GM23338 (cell line): Measurements from ENCODE around the gene MYO7B. TPM values are rescaled to one million over a fixed set of nuclear protein-coding genes. Genes with fewer than 3 reads are reported as not detected.

Experiments used
- ATAC-seq: fragments of 200-7000 bp; cut with Tn5 transposase; 3 replicates; pipeline ENCODE4 v1.9.1; 2020
- DNase-seq: peaks from one replicate; pipeline ENCODE4 v3.0.0-alpha.2; 2015; ENCODE audit warnings: low spot score
- H2AFZ ChIP-seq: fragments of 200-600 bp; sonication (generic); 2 replicates; pipeline ENCODE4 v1.8.0; 2016; ENCODE audit warnings: antibody characterized with exemption, mild to moderate bottlenecking, moderate library complexity
- H3F3A ChIP-seq: fragments of 200-600 bp; sonication (generic); replicated peaks from 2 replicates; pipeline ENCODE4 v1.8.0; 2017; ENCODE audit warnings: antibody characterized with exemption, mixed run types, low read depth
- H3K27ac ChIP-seq: fragments of 200-600 bp; sonication (generic); 2 replicates; pipeline ENCODE4 v1.6.1; 2016; ENCODE audit warnings: low read depth
- H3K27me3 ChIP-seq: fragments of 200-600 bp; sonication (generic); 2 replicates; pipeline ENCODE4 v1.8.0; 2016; ENCODE audit warnings: mild to moderate bottlenecking, mixed run types, moderate library complexity; ENCODE audit not compliant: insufficient read depth
- H3K36me3 ChIP-seq: fragments of 200-600 bp; sonication (generic); 2 replicates; pipeline ENCODE4 v1.8.0; 2016; ENCODE audit warnings: mild to moderate bottlenecking; ENCODE audit not compliant: insufficient read depth
- H3K4me1 ChIP-seq: fragments of 200-600 bp; sonication (generic); 2 replicates; pipeline ENCODE4 v1.8.0; 2016; ENCODE audit warnings: mild to moderate bottlenecking, moderate library complexity; ENCODE audit not compliant: insufficient read depth
- H3K4me2 ChIP-seq: fragments of 200-600 bp; sonication (generic); 2 replicates; pipeline ENCODE4 v1.7.1; 2017; ENCODE audit warnings: mixed run types
- H3K4me3 ChIP-seq: fragments of 200-600 bp; sonication (generic); 2 replicates; pipeline ENCODE4 v1.6.1; 2016; ENCODE audit warnings: mixed run types
- H3K79me2 ChIP-seq: fragments of 200-600 bp; sonication (generic); replicated peaks from 2 replicates; pipeline ENCODE4 v1.8.0; 2017; ENCODE audit warnings: mild to moderate bottlenecking; ENCODE audit not compliant: insufficient read depth
- H3K9me2 ChIP-seq: fragments of 200-600 bp; sonication (generic); 2 replicates; pipeline ENCODE4 v1.8.0; 2017; ENCODE audit not compliant: insufficient read depth
- H4K20me1 ChIP-seq: fragments of 200-600 bp; sonication (generic); replicated peaks from 2 replicates; pipeline ENCODE4 v1.8.0; 2017; ENCODE audit warnings: mild to moderate bottlenecking; ENCODE audit not compliant: insufficient read depth
- H3K27ac Mint-ChIP-seq: 2 replicates; pipeline ENCODE4 v1.8.0; 2020; ENCODE audit warnings: inconsistent platforms, mild to moderate bottlenecking, moderate library complexity, mixed read lengths
- H3K27me3 Mint-ChIP-seq: 3 replicates; pipeline ENCODE4 v1.8.0; 2022; ENCODE audit warnings: low read depth, mild to moderate bottlenecking, moderate library complexity, mixed read lengths, inconsistent platforms; ENCODE audit not compliant: insufficient read depth, poor library complexity
- H3K36me3 Mint-ChIP-seq: 3 replicates; pipeline ENCODE4 v1.8.0; 2021; ENCODE audit warnings: low read depth, mild to moderate bottlenecking, inconsistent platforms, moderate library complexity, mixed read lengths
- H3K4me1 Mint-ChIP-seq: 3 replicates; pipeline ENCODE4 v1.8.0; 2020; ENCODE audit warnings: mild to moderate bottlenecking, inconsistent platforms, mixed read lengths
- H3K4me3 Mint-ChIP-seq: 3 replicates; pipeline ENCODE4 v1.8.0; 2021; ENCODE audit warnings: moderate library complexity, mild to moderate bottlenecking, inconsistent platforms, mixed read lengths
- H3K9me3 Mint-ChIP-seq: 3 replicates; pipeline ENCODE4 v1.8.0; 2020; ENCODE audit warnings: moderate library complexity, mild to moderate bottlenecking, inconsistent platforms, mixed read lengths
- CREB1 ChIP-seq: fragments of 250-450 bp; sonication (Bioruptor Pico); IDR thresholded peaks from 2 replicates; pipeline ENCODE4 v1.5.0; 2020; ENCODE audit warnings: low read depth, mild to moderate bottlenecking, moderate library complexity
- ETS1 ChIP-seq: IDR thresholded peaks from 2 replicates; pipeline ENCODE4 v1.6.1; 2016; ENCODE audit warnings: antibody characterized with exemption
- EZH2 ChIP-seq: fragments of 200-600 bp; sonication (generic); IDR thresholded peaks from one replicate; pipeline ENCODE4 v1.8.0; 2017; ENCODE audit warnings: antibody characterized with exemption, mild to moderate bottlenecking, low read depth; ENCODE audit not compliant: unreplicated experiment
- EZH2phosphoT487 ChIP-seq: fragments of 200-600 bp; sonication (generic); IDR thresholded peaks from one replicate; pipeline ENCODE4 v1.8.1; 2018; ENCODE audit warnings: antibody characterized with exemption; ENCODE audit not compliant: unreplicated experiment
- NANOG ChIP-seq: IDR thresholded peaks from 2 replicates; pipeline ENCODE4 v1.6.1; 2016; ENCODE audit warnings: antibody characterized with exemption, borderline replicate concordance
- POLR2AphosphoS5 ChIP-seq: IDR thresholded peaks from 2 replicates; pipeline ENCODE4 v1.6.1; 2016; ENCODE audit warnings: antibody characterized with exemption, low read depth
- STAT1 ChIP-seq: IDR thresholded peaks from one replicate; pipeline ENCODE4 v1.6.1; 2016; ENCODE audit warnings: antibody characterized with exemption; ENCODE audit not compliant: unreplicated experiment
- ZNF114 ChIP-seq: fragments of 250-450 bp; sonication (Bioruptor Pico); IDR thresholded peaks from 2 replicates; pipeline ENCODE4 v1.5.0; 2020; ENCODE audit warnings: mild to moderate bottlenecking, moderate library complexity
- ZNF331 ChIP-seq: fragments of 250-450 bp; sonication (Bioruptor Pico); IDR thresholded peaks from 2 replicates; pipeline ENCODE4 v1.5.0; 2020; ENCODE audit warnings: low read depth, mild to moderate bottlenecking, moderate library complexity
- polyA plus RNA-seq: library from polyadenylated mRNA; unstranded; fragments of >200 nt; fragmentation: Nextera tagmentation; extraction: Ambion mirVana; gene quantifications from 2 replicates; pipeline ENCODE4 v1.2.1, GENCODE V29; 2016
- total RNA-seq: library from RNA; depleted of rRNA; stranded (reverse); fragments of >200 nt; shearing (Covaris generic); gene quantifications from 2 replicates; pipeline ENCODE4 v1.2.3, GENCODE V29; 2014
- TF ChIP-seq, protein P1 (sequence below): IDR thresholded peaks from one replicate; pipeline ENCODE4 v1.6.1; 2018; ENCODE audit warnings: antibody characterized with exemption; ENCODE audit not compliant: unreplicated experiment
- TF ChIP-seq, protein P2 (sequence below), 2 experiments: fragments of 200-600 bp in 1 of 2; sonication (generic) in 1 of 2; conservative IDR thresholded peaks; 2 replicates each; pipeline versions ENCODE4 v1.5.1 to v1.6.1; 2016 to 2017; ENCODE audit warnings: antibody characterized with exemption in 2 of 2, low read depth in 2 of 2, mild to moderate bottlenecking in 2 of 2, moderate library complexity in 1 of 2

The MYO7B gene
- total and polyA plus RNA-seq, 2 experiments from 2014 or later = not detected

- TF ChIP-seq, protein P1, sequence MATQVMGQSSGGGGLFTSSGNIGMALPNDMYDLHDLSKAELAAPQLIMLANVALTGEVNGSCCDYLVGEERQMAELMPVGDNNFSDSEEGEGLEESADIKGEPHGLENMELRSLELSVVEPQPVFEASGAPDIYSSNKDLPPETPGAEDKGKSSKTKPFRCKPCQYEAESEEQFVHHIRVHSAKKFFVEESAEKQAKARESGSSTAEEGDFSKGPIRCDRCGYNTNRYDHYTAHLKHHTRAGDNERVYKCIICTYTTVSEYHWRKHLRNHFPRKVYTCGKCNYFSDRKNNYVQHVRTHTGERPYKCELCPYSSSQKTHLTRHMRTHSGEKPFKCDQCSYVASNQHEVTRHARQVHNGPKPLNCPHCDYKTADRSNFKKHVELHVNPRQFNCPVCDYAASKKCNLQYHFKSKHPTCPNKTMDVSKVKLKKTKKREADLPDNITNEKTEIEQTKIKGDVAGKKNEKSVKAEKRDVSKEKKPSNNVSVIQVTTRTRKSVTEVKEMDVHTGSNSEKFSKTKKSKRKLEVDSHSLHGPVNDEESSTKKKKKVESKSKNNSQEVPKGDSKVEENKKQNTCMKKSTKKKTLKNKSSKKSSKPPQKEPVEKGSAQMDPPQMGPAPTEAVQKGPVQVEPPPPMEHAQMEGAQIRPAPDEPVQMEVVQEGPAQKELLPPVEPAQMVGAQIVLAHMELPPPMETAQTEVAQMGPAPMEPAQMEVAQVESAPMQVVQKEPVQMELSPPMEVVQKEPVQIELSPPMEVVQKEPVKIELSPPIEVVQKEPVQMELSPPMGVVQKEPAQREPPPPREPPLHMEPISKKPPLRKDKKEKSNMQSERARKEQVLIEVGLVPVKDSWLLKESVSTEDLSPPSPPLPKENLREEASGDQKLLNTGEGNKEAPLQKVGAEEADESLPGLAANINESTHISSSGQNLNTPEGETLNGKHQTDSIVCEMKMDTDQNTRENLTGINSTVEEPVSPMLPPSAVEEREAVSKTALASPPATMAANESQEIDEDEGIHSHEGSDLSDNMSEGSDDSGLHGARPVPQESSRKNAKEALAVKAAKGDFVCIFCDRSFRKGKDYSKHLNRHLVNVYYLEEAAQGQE = no peak
- TF ChIP-seq EZH2phosphoT487 (no peak), NANOG (no peak), POLR2AphosphoS5 (no peak), EZH2 (no peak), ZNF331 (CRISPR knock-in tag) (no peak), CREB1 (CRISPR knock-in tag) (no peak), STAT1 (no peak), ZNF114 (CRISPR knock-in tag) (no peak), ETS1 (no peak)
- TF ChIP-seq, protein P2, sequence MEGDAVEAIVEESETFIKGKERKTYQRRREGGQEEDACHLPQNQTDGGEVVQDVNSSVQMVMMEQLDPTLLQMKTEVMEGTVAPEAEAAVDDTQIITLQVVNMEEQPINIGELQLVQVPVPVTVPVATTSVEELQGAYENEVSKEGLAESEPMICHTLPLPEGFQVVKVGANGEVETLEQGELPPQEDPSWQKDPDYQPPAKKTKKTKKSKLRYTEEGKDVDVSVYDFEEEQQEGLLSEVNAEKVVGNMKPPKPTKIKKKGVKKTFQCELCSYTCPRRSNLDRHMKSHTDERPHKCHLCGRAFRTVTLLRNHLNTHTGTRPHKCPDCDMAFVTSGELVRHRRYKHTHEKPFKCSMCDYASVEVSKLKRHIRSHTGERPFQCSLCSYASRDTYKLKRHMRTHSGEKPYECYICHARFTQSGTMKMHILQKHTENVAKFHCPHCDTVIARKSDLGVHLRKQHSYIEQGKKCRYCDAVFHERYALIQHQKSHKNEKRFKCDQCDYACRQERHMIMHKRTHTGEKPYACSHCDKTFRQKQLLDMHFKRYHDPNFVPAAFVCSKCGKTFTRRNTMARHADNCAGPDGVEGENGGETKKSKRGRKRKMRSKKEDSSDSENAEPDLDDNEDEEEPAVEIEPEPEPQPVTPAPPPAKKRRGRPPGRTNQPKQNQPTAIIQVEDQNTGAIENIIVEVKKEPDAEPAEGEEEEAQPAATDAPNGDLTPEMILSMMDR (conservative IDR thresholded peaks at IDR 0.05; ENCODE audit: low read depth in 2 of 2) = no peak
These were observed 103.6 kb downstream of the MYO7B start (continued) for GRCh38 chr2:127639111-127639474.

- no peak for TF ChIP-seq CREB1 (CRISPR knock-in tag)
- TF ChIP-seq, protein P2 (conservative IDR thresholded peaks at IDR 0.05; ENCODE audit: low read depth in 2 of 2) = peak; percentile 55 to 84
- Histone ChIP-seq H3K79me2 (no peaks in the 10 kb centered on the region), H3K4me2 (no peak overlapping the region), H3F3A (no peaks in the 10 kb centered on the region), H3K27me3 (no peaks in the 10 kb centered on the region), H3K27ac (no peak overlapping the region), H2AFZ (no peak overlapping the region), H3K9me2 (no peaks in the 10 kb centered on the region), H3K36me3 (no peaks in the 10 kb centered on the region), H3K4me3 (no peak overlapping the region), H4K20me1 (no peaks in the 10 kb centered on the region), H3K4me1 (peaks cover 10% of the 10 kb centered on the region; the same call in 1 of the 2 replicates)
- ATAC-seq = peak; percentile 44
- Mint-ChIP-seq H3K36me3 (no peaks in the 10 kb centered on the region), H3K4me1 (peaks cover 9% of the 10 kb centered on the region; the same call in 2 of the 3 replicates), H3K4me3 (no peak overlapping the region), H3K27ac (no peak overlapping the region), H3K27me3 (peaks cover 3% of the 10 kb centered on the region), H3K9me3 (no peaks in the 10 kb centered on the region)
- peak; percentile 65 for DNase-seq
These were observed 104.9 kb downstream of the MYO7B start for GRCh38 chr2:127640082-127641072.
